HG03108 (cell line): ENCODE data around the gene NIF3L1.
"Not testable (repeated sequence)": the region's sequence is repeated elsewhere in the genome, so short reads cannot be mapped to it uniquely, and the experiment has no call there.

Experiments
- ATAC-seq: cut with Tn5 transposase; IDR thresholded peaks from one replicate; pipeline ENCODE4 v1.9.1; 2021; ENCODE audit warnings: moderate library complexity; ENCODE audit not compliant: unreplicated experiment

The NIF3L1 gene

DNA sequence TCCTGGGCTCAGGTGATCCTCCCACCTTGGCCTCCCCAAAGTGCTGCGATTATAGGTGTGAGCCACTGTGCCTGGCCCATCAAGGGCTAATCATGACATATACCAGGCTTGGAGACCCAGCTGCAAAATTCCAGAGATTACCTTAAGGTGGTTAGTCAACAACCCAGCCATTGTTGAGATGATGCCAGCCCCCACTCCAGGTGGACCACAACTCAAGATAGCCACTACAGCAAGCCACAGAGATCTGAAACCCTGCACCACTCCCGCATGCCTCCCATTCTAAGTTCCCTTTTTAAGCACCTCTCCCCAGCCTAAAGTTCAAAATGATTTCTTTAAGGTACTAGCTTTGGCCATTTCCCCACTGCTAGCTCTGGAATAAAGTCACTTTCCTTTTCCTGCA is 20.2 kb upstream of the NIF3L1 start:
- no peak for ATAC-seq

DNA sequence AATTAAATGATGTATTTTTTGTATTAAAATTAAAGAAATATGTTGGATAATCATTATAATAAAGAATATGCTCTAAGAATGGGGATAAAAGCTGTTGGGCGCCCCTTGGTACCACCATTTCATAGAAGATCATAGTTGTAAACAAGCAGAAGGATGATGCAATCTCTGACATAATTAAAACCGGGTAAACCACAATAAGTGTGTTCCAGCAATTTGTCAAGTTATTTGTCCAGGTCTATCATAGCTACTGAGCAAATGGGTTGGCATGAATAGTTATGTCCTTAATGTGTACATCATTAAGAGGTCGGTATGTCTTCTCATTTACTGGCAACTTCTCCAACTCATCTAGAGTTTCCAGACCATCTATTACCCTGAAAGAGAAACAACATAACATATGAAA is 18.0 kb upstream of the NIF3L1 start:
- ATAC-seq = no peak

DNA sequence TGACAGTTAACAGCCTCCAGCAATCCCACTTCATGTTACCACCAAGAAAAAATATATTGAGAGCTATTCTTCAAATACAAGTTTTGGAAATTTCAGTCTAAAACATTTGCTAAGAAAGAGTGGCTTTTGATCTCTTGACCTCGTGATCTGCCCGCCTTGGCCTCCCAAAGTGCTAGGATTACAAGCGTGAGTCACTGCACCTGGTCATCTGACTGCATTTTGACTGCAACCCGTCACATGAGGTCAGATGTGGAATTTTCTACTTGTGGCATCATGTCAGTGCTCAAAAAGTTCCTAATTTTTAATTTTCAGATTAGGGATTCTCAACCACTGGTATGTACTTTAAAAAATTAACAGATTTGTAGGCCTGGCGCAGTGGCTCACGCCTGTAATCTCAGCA is 15.6 kb upstream of the NIF3L1 start:
- ATAC-seq = no peak

DNA sequence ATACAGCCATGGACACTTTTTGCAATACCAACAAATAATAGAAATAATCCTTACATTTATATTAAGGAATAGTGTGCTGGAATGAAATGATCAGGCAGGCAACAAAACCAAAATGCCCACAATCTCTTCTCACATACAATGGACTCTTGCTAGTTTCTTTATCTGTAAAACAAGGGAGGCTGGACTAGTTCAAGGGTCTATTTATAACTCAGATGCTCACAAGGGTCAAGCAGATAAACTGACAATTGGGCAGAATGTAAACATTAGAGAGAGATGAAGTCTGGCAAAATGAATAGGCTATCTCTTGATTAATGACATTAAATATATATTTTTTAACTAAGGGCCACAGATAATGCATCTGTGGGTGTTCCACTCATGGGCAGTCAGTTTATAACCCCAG is 11.7 kb upstream of the NIF3L1 start:
- ATAC-seq = no peak

DNA sequence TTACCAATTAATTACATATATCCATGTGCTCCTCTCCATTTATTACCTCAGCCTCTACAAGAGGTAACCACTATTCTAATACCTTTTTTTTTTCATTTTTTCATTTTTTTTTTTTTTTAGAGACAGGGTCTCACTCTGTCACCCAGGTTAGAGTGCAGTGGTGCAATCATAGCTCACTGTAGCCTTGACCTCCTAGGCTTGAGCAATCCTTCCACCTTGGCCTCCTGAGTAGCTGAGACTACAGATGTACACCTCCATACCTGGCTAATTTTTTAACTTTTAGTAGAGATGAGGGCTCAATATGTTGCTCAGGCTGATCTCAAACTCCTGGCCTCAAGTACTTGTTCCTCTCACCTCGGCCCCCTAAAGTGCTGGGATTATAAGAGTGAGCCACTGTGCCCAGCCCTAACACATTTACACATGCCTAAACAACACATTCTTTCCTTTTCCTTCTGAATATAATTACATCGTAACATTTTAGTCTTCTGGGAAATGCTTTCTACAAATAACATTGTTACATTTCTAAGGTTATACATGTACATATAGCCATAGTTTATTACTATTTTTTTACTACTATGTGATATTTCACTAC is 10.8 kb upstream of the NIF3L1 start:
- no peak for ATAC-seq

DNA sequence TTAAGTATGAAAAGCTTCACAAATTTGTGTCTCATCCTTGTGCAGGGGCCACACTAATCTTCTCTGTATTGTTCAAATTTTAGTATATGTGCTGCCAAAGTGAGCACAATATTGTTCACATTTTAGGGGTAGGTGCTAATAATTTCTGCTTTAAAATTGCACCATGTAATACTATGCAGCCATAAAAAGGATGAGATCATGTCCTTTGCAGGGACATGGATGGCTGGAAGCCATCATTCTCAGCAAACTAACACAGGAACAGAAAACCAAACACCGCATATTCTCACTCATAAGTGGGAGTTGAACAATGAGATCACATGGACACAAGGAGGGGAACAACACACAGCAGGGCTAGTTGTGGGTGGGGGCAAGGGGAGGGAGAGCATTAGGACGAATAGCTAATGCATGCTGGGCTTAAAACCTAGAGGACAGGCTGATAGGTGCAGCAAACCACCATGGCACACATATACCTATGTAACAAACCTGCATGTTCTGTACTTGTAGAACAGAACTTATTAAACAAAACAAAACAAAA is 7.4 kb upstream of the NIF3L1 start:
- ATAC-seq = not testable (repeated sequence)

DNA sequence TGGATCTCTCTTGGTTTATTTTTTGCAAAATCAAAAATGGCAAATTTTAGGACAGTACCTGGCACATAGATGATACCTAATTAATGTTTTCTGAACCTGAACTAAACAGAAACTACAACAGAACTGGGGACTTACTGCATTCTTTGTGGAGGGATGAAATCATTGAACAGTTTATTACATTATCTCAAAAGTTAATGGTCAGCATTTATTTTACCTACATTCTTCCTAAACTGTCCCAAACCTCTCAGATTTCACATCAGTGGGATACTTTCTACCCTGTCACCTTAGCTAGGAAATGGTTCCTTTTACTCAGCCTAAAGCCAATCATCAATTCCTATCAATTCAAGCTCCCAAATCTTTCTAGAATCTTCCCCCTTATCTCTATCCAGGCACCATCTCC is 10.3 kb downstream of the NIF3L1 start:
- no peak for ATAC-seq

DNA sequence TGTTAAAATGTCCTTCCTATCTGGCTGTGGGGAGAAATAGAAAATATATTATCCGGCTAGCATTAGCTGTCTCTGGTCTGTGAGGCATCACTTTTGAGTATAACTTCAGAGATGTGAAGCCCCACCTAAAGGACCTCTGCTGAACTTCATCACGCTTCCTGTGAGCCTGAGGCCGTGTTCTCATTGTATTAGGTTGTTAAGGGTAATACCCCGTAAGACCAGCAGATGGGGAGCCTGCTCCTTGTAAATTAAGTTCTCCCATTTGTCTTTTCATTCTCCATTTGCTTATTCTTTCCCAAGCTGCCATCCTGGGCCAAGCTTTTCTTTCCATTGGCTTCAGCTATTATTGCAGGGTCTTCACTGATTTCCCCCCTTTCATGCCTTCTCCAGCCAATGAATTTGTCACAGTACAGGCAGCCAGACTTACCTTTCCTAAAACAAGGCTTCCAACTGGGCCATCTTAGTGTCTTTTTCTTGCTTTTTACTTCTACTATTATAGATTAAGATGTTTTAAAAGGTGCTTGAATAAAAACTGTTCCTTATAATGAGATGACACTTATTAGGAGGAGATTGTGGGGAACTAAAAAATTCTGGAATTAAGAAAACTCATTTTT is 12.4 kb downstream of the NIF3L1 start:
- peak; percentile 99 for ATAC-seq

DNA sequence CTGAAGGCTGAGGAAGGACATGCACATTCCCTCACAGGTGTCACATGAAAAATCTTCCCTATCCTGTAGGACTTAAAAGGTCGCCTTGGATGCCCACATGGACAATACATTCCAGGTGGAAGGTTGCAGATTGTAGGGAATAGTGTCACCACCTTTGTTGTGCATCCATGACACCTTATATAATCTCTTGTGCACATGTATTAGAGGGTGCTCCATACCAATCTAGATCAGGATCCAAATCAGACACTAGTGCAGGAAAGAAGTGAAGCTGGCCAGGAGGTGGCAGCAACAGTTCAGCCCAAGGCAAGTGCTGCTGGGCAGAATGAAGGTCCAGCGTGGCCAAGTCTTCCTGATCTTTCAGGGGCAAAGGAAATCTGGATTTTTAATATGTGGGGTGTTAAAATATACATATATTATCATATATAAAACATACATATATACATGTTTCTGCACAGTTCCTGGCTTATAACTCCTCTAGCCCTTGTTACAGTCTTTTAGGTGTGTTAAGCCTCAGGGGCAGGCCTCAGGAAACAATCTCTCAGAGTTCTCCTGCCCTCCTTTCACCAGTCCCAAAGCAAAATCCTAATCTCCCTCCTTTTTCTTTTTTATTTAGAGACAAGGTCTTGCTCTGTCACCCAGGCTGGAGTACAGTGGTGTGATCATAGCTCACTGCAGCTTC is 16.6 kb downstream of the NIF3L1 start:
- no peak for ATAC-seq

DNA sequence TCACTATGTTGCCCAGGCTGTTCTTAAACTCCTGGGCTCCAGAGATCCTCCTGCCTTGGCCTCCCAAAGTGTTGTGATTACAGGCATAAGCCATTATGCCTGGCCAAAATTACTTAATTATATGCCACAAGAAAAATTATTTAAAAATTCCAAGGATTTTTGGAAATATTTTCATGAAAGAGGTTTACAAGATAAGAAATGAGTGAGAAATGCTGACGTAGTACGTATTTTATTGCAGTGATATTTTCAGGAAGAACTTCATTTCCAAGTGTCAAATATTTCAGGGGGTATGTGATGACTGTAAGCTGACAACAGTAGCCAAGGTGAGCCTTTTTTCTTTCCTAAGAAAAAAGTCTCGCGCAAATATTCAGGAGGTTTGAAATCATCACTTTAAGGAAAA is 20.8 kb downstream of the NIF3L1 start:
- ATAC-seq = no peak

DNA sequence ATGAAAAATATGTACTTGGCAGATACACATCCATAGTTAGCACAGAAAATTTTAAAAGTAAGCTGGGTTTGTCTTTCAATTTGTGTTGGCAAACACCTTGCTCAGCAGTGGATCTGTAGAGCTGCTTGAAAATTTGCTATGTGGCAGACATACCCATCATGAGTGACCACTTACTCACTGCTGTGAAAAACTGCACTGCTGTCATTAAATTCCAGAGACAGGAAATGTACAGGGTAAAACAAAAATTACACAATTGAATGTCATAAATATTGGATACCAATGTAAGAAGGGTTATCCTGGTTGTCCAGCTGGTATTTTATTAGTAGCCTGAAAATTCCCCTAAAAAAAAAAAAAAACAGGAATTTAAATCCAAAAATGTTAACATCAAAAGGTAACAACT is 24.5 kb downstream of the NIF3L1 start:
- ATAC-seq = no peak

DNA sequence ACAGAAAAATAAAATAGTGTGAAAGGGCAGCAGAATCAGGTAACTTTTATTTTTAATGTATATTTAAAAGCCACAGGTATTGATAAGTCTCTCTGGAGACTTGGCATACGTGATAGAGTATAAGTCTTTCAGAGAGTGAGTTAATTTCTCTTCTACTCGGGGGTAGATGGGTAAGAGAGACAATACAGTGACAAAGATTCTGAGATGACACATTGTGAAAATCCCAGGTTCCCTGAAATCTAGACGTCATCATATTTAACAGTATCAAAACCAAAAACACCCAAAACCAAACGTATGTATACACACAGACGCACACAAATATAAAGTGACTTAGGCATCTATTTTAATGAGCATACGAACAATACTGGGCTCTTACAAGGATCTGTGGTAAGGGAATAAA is 33.3 kb downstream of the NIF3L1 start:
- no peak for ATAC-seq

DNA sequence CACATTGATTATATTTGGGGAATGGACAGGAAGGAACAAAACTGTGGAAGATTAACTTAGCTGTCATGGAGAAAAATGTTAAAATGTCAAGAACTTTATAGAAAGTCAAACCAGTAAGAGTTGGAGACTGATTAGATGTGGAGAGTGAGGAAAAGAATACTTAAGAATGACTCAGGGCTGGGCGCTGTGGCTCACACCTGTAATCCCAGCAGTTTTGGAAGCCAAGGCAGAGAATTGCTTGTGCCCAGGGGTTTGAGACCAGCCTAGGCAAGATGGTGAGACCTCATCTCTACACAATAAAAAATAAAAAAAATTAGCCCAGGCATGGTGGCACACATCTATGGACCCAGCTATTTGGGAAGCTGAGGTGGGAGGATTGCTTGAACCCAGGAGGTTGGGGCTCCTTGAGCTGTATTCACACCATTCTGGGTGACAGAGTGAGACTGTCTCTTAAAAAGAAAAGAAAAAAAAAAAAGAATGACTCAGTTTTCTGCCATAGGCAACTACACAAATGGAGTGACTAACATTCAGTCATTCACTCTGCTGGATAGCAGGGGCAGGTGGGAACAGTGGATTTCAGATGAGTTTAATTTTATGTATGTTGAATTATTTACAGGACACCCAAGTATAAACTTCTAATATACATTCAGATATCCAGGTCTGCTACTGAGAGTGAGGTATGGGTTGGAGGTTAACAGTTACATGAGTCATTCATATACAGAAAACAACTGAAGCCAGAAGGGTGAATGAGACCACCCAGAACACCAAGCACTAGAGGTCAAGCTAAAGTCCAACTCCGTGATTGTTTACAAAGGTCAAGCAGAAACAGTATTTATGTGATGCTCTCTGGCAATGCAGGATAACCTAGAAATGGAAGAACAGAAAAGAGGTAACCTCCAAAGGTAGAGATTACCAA is 40.4 kb downstream of the NIF3L1 start:
- no peak for ATAC-seq

DNA sequence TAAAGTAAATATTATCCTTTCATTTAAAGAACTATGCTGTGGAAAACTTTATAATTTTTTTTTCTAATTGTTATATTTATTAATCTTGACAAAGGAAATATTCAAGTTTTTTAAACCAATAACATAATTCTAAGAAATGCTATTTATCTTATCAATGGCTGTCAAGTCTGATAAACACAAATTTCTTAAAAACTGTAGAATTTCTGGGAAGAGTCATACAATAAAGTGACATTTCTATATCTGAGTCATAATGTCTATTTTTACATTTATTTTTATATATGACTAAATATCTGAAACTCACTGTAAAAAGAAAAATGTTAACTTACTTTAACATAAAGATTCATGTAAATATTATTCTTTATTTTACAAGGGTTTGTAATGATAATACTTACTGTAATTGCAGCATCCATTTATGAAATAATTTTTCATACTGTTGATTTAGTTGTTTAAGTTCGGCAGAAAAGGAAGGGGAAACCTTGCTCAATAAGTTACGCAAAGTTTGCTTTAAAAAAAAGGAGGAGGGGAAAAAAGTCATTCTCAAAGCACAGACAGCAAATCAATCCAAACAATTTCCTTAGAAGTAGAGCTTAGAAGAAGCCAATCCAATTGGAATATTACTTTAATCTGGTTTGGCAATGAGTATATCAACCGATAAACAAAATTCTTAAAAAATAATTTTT is 41.9 kb downstream of the NIF3L1 start:
- ATAC-seq = no peak

DNA sequence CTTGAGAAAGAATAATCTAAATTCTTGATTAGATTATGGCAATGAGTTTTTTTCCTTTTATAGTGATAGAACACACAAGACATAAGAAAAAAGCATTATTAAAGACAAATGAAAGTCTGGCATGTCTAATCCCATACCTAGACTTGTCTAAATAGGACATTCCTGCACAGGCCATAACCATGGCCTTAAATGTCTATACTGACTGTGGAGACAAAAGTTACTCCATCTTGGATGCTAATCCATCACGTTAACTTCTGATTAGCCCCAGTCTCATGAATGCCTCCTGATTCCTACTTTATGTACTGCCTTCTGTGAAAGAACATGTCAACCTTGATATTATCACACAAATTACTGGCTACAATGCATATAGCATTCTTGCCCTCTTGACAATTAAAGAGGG is 50.7 kb downstream of the NIF3L1 start:
- no peak for ATAC-seq

DNA sequence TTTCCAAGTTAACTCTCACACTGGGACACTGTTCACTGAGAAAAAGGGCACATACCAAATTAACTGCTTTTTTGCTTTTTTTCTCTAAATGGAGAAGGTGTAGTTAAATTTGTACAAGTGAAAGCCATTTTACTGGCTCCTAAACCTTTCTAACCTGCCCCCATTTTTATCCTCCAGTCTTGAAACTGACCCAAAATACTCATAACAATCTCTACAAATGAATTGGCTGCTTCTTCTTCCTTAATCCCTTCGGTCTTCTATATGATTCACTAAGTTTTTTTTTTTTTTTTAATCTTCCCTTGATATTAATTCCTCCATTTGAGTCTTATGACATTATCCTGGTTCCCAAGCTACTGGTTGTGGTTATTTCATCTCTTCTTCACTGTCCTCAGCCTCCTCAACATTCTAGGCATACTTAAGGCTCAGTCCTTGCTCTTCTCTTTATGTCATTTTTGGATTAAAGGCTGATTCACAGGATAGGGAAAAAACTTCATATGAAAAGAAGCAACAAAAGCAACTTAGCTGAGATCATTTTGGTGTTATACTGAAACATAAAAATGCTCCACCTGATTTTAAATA is 54.4 kb downstream of the NIF3L1 start:
- ATAC-seq = no peak

DNA sequence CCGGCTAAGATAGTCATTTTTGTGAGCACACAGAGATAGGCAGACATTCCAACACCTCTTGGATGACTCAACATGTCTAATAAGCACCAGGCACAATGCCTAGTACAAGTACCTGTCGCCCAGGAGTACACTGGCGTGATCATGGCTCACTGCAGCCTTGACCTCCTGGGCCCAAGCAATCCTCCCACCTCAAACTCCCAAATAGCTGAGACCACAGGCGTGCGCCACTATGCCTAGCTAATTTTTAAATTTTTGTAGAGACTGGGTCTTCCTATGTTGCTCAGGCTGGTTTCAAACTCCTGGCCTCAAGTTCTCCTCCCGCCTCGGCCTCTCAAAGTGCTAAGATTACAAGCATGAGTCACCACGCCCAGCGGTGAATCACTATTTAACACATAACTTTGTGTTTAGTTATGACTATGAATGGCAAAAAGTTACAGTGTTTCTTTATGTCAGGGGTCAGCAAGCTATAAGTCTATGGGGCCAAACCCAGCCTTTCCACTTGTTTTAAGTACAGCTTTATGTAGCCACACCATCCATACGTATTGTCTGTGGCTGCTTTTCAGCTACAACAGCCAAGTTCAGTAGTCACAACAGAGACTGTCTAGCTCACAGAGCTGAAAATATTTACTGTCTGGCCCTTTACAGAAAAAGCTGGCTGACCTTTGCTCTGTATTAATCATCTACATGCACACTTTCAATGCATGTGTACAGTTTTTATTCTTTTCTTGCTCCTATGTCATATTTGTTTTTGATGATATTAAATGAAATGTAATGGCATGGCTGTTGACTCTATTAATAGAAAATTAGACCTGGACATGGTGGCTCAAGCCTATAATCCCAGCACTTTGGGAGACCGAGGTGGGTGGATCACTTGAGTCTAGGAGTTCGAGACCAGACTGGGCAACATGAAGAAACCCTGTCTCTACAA is 55.6 kb downstream of the NIF3L1 start:
- no peak for ATAC-seq

DNA sequence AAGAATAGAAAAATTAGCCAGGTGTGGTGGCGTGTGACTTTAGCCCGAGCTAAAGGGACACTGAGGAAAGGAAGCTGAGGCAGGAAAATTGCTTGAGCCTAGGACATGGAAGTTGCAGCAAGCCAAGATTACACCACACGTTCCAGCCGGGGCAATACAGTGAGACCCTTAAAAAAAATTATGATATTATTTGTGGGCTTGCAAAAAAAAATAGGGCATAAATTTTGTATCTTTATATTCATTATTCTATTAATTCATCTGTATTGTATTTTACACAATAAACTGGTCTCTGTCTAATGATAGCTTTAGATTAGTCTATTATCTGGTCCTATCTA is 56.2 kb downstream of the NIF3L1 start:
- ATAC-seq = no peak

DNA sequence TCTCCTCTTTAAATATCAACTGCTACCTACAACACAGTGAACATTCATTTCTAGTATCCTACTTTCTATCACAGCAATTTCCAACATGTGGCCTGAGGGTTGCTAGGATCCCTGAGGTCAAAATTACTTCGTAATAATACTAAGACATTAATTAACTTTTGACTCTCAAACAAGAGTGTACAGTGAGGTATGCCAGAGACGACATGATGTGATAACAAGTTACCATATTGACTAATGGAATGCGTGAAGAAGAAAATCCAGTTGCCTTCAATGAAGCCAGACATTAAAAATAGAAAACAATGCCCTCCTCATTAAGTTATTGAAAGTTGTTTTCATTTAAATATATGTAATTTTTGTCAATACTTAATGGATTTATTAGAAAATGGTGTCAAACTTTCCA is 61.2 kb downstream of the NIF3L1 start:
- no peak for ATAC-seq
